Astrocyte of the cerebellum (primary cell): Measurements from ENCODE around the gene PRKN.

Source experiments
- DNase-seq: peaks from one replicate; pipeline ENCODE4 v3.0.0-alpha.2; 2011; ENCODE audit warnings: low read depth
- H3K4me3 ChIP-seq: 2 replicates; pipeline ENCODE4 v1.5.1; 2011; ENCODE audit warnings: mild to moderate bottlenecking, low read depth, low read length, moderate library complexity
- in situ Hi-C: cut with HindIII; loops from 2 replicates; pipeline ENCODE4 v1.10.0; 2017; ENCODE audit warnings: low sequenced_read_pairs
- TF ChIP-seq, protein P1 (sequence below): IDR thresholded peaks from 2 replicates; pipeline ENCODE4 v1.5.1; 2012; ENCODE audit warnings: low read length, low read depth, moderate library complexity, mild to moderate bottlenecking; ENCODE audit errors: missing control alignments

PRKN gene

DNA sequence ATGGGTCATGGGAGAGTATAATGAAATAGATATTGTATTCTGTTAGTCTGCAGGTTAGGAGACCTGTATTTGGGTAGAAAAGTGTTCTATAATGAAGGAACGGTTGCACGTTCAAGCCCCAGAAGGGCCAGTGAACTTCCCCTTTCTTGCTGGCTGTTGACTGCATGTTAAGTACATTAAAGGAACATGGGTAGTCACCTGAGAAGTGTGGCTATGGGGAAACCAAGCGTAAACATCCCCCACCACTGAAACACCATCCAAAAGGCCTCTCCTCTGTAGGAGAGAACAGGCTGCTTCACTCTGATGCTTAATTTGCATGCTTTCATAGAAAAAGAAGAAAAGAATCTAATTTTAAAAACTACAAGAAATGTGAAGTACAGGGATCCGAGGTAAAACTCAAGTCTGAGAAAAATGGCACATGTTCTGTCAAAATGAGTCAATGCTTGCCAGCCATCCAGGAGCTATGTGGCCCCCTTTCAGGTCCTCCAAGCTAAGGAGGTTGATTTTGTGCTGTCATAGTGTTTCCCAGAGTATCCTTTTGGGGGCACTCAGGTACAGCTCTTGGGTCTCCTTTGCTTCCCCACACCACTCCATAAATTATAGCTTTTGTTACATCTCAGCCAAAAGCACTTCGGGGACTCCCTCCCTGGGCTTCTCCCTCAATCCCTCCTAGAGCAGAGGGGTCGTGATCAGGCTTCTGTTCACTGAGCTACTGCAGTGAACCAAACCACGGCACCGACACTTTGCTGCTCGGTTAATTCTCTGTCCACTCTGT is 1170.0 kb downstream of the PRKN start:
- in situ Hi-C loops, result no loop called here
- no peak for DNase-seq
- H3K4me3 ChIP-seq, result no peak overlapping the region
- TF ChIP-seq, protein P1, sequence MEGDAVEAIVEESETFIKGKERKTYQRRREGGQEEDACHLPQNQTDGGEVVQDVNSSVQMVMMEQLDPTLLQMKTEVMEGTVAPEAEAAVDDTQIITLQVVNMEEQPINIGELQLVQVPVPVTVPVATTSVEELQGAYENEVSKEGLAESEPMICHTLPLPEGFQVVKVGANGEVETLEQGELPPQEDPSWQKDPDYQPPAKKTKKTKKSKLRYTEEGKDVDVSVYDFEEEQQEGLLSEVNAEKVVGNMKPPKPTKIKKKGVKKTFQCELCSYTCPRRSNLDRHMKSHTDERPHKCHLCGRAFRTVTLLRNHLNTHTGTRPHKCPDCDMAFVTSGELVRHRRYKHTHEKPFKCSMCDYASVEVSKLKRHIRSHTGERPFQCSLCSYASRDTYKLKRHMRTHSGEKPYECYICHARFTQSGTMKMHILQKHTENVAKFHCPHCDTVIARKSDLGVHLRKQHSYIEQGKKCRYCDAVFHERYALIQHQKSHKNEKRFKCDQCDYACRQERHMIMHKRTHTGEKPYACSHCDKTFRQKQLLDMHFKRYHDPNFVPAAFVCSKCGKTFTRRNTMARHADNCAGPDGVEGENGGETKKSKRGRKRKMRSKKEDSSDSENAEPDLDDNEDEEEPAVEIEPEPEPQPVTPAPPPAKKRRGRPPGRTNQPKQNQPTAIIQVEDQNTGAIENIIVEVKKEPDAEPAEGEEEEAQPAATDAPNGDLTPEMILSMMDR, result no peak

DNA sequence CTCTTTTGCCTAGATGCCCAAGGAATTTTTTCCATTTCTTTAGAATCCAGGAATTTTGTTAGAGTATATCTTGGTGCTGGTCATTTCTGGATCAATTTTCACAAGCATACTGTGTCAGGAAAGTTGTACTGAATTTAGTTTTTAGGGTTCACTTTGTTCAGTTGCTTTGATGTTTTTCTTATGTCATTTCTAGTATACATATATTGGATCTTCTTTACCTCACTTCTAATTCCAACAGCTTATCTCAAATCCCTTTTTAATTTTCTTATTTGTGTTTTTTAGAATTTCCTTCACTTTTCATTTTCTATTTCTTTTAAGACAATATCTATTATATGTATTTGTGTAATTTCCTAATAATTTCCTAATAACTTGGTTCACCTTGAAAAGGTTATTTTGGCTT is 1172.7 kb downstream of the PRKN start:
- TF ChIP-seq, protein P1, result no peak
- in situ Hi-C loops, result no loop called here
- no peak for DNase-seq
- H3K4me3 ChIP-seq, result no peak overlapping the region

DNA sequence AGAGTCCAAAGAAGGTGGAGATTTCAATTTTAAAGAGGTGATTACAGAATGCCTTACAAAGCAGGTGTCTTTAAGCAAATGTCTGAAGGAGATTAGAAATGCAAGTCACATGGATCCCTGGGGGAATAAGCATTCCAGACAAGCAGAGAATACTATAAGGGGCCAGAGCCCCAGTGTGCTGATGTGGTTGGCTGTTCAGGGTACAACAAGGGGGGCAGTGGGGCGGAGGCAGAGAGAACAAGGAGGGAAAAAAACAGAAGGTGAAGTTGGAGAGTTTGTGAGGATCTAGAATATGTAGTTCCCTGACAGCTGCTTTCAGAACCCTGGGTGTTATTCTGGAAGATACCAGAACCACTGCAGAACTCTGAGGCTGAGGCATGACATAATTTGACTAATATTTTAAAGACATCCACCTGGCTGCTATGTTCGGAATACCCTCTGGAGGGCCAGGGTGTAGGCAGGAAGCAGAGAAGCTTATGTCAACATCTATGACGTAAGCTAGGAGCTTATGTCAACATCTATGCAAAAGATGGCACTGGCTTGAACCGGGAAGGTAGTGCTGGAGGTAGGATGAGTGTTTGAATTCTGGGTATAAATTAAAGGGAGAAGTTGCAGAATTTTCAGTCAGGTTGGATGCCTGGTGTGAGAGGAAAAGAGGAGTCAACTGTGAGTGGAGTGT is 1177.5 kb downstream of the PRKN start:
- H3K4me3 ChIP-seq, result no peak overlapping the region
- DNase-seq, result no peak
- in situ Hi-C loops, result no loop called here
- TF ChIP-seq, protein P1, result no peak

DNA sequence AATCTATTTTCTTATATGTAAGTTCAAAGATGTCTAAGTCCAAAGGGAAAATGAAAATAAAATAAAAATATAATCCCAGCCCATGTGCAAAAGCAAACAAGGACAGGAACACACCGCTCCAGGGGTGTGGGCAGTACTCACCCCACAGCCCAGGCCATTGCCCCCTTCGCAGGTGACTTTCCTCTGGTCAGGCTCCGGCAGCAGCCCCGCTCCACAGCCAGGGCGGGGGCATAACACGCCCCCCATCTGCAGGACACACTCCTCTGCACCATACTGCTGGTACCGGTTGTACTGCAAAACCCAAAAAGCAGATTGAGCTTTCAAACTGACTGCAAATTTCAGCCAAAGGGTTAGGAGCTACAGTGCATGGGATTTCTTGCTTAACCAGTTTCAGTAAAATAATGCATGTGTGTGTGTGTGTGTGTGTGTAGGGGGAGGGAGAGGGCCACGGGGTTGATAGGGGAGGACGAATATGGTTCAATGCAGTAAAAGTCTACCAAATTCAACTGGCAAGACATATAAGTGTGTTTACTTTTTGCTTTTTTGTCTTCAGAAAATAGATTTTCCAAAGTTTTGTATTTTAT is 1178.8 kb downstream of the PRKN start:
- TF ChIP-seq, protein P1, result no peak
- no peak for DNase-seq
- no peak overlapping the region for H3K4me3 ChIP-seq
- in situ Hi-C loops, result no loop called here

DNA sequence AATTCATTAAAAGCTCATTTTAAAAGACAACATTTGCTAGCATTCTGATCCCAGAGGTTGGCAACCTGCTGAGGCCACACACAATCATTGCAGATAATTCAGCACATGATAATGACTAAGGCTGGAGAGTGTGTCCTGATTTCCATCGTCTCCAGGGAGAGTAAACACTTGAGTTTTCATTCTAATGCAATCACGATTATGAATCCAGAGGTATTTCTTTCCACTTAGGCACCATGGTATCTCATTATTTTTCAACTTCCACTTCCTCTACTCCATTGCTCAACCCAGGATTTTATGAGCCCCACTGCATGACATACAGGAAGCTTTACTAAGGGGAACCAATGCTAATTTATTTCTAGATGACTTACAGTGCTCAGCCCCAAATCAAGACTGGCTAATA is 1179.9 kb downstream of the PRKN start:
- in situ Hi-C loops, result no loop called here
- H3K4me3 ChIP-seq, result no peak overlapping the region
- no peak for DNase-seq
- TF ChIP-seq, protein P1, result no peak

DNA sequence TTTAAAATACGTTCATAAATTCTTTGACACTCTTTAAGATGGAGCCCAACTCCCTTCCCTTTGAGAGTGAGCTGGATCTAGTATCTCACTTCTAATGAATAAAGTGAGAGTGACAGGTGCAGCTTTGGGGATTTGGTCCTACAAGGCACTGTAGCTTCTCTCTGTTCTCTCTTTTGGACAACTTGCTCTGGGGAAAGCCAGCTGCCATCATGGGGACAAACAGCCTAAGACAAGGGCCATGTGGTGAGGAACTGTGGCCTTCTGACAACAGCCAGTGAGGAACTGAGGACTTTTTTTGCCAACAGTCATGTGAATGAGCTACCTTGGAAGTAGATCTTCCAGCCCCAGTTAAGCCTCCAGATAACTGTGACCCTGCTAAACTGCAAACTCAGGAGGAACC is 1180.9 kb downstream of the PRKN start:
- no peak overlapping the region for H3K4me3 ChIP-seq
- TF ChIP-seq, protein P1, result no peak
- DNase-seq, result no peak
- in situ Hi-C loops, result no loop called here
